BLaER1 treated with 17β-estradiol and CSF1 and Interleukin-3, amounts not matched to agents 10 nM and 100 nM (cell line): Measurements from ENCODE around the gene RCC1.
"Not testable (repeated sequence)": the region's sequence is repeated elsewhere in the genome, so short reads cannot be mapped to it uniquely, and the experiment has no call there.

ENCODE experiments used
- H3K27ac ChIP-seq, 11 experiments: shearing (Covaris generic); formaldehyde crosslinking; 2 replicates each; pipeline ENCODE4 v1.8.1; 2022
- H3K27me3 ChIP-seq, 11 experiments: shearing (Covaris generic); formaldehyde crosslinking; 2 replicates each; pipeline ENCODE4 v1.8.1; 2022
- H3K36me3 ChIP-seq, 11 experiments: shearing (Covaris generic); formaldehyde crosslinking; 2 replicates each; pipeline ENCODE4 v1.8.1; 2022
- H3K4me1 ChIP-seq, 10 experiments: shearing (Covaris generic); formaldehyde crosslinking; 2 replicates each; pipeline ENCODE4 v1.8.1; 2022
- H3K4me2 ChIP-seq, 11 experiments: shearing (Covaris generic); formaldehyde crosslinking; 2 replicates each; pipeline ENCODE4 v1.8.1; 2022
- H3K4me3 ChIP-seq, 10 experiments: shearing (Covaris generic); formaldehyde crosslinking; 2 replicates each; pipeline ENCODE4 v1.8.1; 2022
- H3K9ac ChIP-seq, 11 experiments: shearing (Covaris generic); formaldehyde crosslinking; 2 replicates each; pipeline ENCODE4 v1.8.1; 2022
- H3K9me3 ChIP-seq, 11 experiments: shearing (Covaris generic); formaldehyde crosslinking; replicated peaks in 1 of 11; 2 replicates each; pipeline ENCODE4 v1.8.1; 2022
- H4K20me1 ChIP-seq, 11 experiments: shearing (Covaris generic); formaldehyde crosslinking; 2 replicates each; pipeline ENCODE4 v1.8.1; 2022
- Cebpa-rat ChIP-seq, 11 experiments: shearing (Covaris generic); IDR thresholded peaks; 2 replicates each; pipeline ENCODE4 v1.8.1; 2022

Gene RCC1

DNA sequence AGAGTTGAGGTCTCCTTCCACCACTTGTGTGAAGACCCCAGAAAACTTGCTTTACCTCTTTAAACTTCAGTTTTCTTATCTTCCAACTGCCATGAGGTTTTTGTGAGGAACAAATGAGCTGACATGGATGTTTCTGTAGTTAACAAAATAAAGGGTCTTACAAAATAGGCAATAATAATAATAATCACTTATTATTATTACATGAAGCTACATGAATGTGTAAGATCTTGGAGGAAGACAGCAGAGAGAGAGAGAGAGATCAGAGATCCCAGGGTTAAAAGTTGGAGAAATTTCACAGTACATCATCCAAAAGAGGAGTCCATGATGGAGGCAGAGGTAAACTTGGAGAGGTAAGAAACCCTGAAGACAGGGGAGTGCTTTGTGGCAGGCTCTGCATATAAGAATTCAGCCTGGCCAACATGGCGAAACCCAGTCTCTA is 10.7 kb downstream of the RCC1 start:
- Histone ChIP-seq H3K27me3 (no peaks in the 10 kb centered on the region), H3K4me1 (peaks cover 29 to 57% (median 40%) of the 10 kb centered on the region in 10 experiments), H4K20me1 (peaks cover 63 to 97% (median 93%) of the 10 kb centered on the region in 11 experiments), H3K4me2 (no peak overlapping the region), H3K9ac (peak overlapping the region in 1 of 11 experiments; percentile 99; a peak in 2 of 22 replicates), H3K4me3 (no peak overlapping the region), H3K27ac (peak overlapping the region in 3 of 11 experiments; percentile 39 to 99 (median 55); a peak in 3 of 22 replicates), H3K9me3 (no peaks in the 10 kb centered on the region), H3K36me3 (peaks cover 27 to 44% (median 36%) of the 10 kb centered on the region in 11 experiments)
- TF ChIP-seq Cebpa-rat (IDR thresholded peaks at IDR 0.05): no peak

DNA sequence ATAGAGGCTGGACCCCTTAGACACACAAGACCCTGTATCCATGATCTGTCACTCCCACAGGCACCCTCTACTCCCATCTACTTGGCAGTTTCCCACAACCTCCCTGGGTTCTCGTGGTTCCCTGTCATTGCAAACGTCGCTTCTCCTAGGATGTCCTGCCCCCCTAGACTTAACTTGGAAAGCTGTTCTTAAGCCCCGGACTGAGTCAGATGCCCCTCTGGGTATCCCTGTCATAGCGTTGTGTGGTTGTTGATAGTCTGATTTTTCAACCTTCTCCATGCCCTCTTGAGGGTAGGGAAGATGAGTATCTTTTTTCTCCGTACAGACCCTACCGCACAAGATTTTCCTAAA is 11.8 kb downstream of the RCC1 start:
- no peak for TF ChIP-seq Cebpa-rat (IDR thresholded peaks at IDR 0.05)
- peak overlapping the region; percentile 64 to 91 (median 76) for H3K4me3 ChIP-seq
- H3K27me3 ChIP-seq: no peaks in the 10 kb centered on the region
- H4K20me1 ChIP-seq: peaks cover 53 to 97% (median 93%) of the 10 kb centered on the region in 11 experiments
- H3K36me3 ChIP-seq: peaks cover 16 to 44% (median 33%) of the 10 kb centered on the region in 11 experiments
- H3K4me1 ChIP-seq: peaks cover 35 to 56% (median 44%) of the 10 kb centered on the region in 10 experiments
- H3K9me3 ChIP-seq: no peaks in the 10 kb centered on the region
- peak overlapping the region in 10 of 11 experiments; percentile 71 to 100 (median 98); a peak in 18 of 22 replicates for H3K27ac ChIP-seq
- peak overlapping the region; percentile 88 to 99 (median 95) for H3K4me2 ChIP-seq
- peak overlapping the region; percentile 76 to 100 (median 96) for H3K9ac ChIP-seq

DNA sequence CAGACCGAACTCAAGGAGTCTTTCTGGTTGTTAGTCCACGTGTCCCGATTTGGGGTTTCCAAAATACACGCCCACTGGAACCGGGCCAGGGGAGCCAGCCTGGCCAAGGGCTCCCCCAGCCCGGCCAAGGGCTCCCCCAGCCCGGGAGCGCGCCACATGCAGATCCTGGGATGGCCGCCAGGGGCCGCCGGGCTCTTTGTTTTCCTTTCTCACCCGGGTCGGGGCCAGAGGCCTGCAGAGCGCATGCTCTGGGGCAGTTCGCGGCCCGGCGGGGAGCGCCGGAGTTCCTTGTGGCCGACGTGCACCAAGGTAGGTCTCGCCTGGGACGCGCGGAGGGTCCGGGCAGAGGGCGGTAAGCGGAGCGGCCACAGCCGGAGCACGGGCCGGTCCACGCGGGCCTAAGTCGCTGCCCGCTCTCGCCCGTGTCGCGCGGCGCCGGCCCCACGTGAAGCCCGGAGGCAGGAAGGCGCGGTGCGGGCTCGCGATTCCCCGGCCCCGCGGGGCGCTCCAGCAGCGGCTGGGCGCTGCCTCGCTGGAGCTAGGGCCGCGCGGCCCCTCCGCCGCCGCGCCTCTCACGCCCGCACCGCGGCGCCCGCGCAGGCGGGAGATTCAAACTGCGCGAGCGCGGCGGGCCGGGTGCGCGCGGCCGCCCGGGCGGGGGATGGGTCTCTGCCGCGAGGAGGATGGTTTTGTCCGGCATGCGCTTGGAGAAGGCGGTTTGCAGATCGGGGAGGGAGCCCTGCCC is 12.3 kb downstream of the RCC1 start:
- H3K9me3 ChIP-seq: no peaks in the 10 kb centered on the region
- H3K9ac ChIP-seq: peak overlapping the region; percentile 76 to 100 (median 96)
- TF ChIP-seq Cebpa-rat (IDR thresholded peaks at IDR 0.05): no peak
- peaks cover 11 to 44% (median 31%) of the 10 kb centered on the region in 11 experiments for H3K36me3 ChIP-seq
- H3K27me3 ChIP-seq: no peaks in the 10 kb centered on the region
- peak overlapping the region; percentile 64 to 91 (median 76) for H3K4me3 ChIP-seq
- peak overlapping the region; percentile 88 to 99 (median 95) for H3K4me2 ChIP-seq
- H3K27ac ChIP-seq: peak overlapping the region; percentile 39 to 100 (median 96); a peak in 21 of 22 replicates
- peaks cover 38 to 51% (median 43%) of the 10 kb centered on the region in 10 experiments for H3K4me1 ChIP-seq
- H4K20me1 ChIP-seq: peaks cover 47 to 97% (median 93%) of the 10 kb centered on the region in 11 experiments

DNA sequence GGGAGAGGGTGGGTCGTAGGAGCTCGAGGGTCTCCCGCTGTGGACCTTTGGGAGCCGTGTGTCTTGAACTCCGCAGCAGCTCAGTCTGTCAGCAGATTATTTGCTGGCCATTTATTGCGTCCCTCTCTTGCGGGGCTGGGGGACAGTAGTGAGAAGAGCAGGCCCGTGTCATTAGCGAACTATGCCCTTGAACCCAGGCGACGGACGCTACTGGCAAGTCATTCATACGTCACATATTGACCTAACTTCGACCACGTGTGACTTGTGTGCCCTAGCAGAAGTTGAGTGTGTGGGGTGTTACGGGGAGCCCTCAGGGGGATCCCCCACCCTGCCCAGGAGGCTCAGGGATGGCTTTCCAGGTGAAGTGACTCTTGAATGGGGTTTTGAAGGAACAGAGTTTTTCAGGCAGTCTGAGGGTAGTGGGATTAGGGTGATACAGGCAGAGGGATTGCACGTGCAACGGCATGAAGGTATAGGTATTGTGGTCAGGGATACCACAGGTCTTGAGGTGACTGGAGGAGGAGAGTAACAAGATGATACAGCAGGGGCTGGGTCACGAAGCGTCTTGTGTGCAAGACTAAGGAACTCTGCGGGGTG is 13.0 kb downstream of the RCC1 start:
- Histone ChIP-seq H3K4me3 (peak overlapping the region; percentile 64 to 91 (median 76)), H3K4me2 (peak overlapping the region; percentile 88 to 99 (median 95)), H3K36me3 (peaks cover 7 to 44% (median 31%) of the 10 kb centered on the region in 11 experiments), H3K27me3 (no peaks in the 10 kb centered on the region), H3K9me3 (no peaks in the 10 kb centered on the region), H3K9ac (peak overlapping the region; percentile 76 to 100 (median 96)), H3K27ac (peak overlapping the region; percentile 39 to 100 (median 96); a peak in 21 of 22 replicates), H3K4me1 (peaks cover 38 to 51% (median 45%) of the 10 kb centered on the region in 10 experiments), H4K20me1 (peaks cover 40 to 97% (median 93%) of the 10 kb centered on the region in 11 experiments; a peak in 21 of 22 replicates)
- no peak for TF ChIP-seq Cebpa-rat (IDR thresholded peaks at IDR 0.05)

DNA sequence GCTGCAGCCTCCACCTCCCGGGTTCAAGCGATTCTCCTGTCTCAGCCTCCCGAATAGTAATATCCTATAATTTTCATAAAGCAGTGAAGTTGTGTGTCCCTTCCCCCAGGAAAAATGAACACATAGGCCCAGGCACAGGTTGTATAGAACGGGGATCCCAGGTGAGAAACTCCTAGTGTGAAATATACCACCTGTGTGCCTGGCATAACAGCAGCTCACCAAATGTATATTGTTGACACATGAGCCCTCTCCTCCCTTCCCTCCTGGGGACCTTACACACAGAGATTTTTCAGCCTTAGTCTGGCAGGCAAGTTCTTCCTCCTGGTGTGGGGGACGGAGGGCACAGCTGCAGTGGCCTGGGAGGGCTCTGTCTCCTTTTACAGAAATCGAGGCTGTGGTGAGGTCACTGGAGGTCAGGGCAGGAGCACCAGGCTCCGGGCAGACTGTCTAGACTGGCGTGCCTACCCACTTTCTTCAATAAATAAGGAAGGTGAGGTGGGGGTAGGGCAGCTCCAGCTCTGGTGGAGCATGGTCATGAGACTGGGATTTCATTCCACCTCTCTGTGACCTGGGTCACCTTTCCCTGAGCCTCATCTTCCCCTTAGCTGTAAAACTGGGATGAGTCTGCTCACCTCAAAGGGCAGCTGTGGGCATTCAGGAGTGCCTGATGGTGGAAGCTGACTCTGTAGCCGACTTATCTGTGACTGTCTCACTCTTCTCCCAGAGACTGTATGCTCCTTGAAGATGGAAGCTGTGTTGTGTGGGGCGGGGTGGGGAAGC is 14.3 kb downstream of the RCC1 start:
- H3K9me3 ChIP-seq: no peaks in the 10 kb centered on the region
- no peaks in the 10 kb centered on the region for H3K27me3 ChIP-seq
- peaks cover 0 to 54% (median 43%) of the 10 kb centered on the region in 11 experiments; a peak in 21 of 22 replicates for H3K36me3 ChIP-seq
- H3K4me1 ChIP-seq: peaks cover 38 to 58% (median 48%) of the 10 kb centered on the region in 10 experiments
- peak overlapping the region in 7 of 10 experiments; percentile 68 to 91 (median 75); a peak in 10 of 20 replicates for H3K4me3 ChIP-seq
- peak overlapping the region in 7 of 11 experiments; percentile 14 to 100 (median 99); a peak in 10 of 22 replicates for H3K27ac ChIP-seq
- H4K20me1 ChIP-seq: peaks cover 27 to 97% (median 93%) of the 10 kb centered on the region in 11 experiments; a peak in 21 of 22 replicates
- TF ChIP-seq Cebpa-rat (IDR thresholded peaks at IDR 0.05): no peak
- H3K4me2 ChIP-seq: peak overlapping the region; percentile 43 to 99 (median 95); a peak in 20 of 22 replicates
- peak overlapping the region; percentile 33 to 100 (median 96); a peak in 17 of 22 replicates for H3K9ac ChIP-seq

DNA sequence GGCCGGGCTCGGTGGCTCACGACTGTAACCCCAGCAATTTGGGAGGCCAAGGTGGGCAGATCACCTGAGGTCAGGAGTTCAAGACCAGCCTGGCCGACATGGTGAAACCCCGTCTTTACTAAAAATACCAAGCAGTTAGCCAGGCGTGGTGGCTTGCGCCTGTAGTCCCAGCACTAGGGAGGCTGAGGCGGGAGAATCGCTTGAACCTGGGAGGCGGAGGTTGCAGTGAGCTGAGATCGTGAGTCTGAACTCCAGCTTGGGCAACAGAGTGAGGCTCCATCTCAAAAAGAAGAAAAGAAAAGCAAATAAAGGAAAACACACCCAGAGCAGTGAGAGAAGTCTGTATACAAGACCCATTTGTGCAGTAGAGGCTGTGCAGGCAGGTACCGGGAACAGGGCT is 15.0 kb downstream of the RCC1 start:
- peak overlapping the region in 10 of 11 experiments; percentile 88 to 99 (median 95); a peak in 18 of 22 replicates for H3K4me2 ChIP-seq
- H4K20me1 ChIP-seq: peaks cover 21 to 97% (median 93%) of the 10 kb centered on the region in 11 experiments; a peak in 21 of 22 replicates
- H3K27ac ChIP-seq: peak overlapping the region in 6 of 11 experiments; percentile 14 to 100 (median 34); a peak in 4 of 22 replicates
- H3K4me3 ChIP-seq, H3K27me3 ChIP-seq, H3K9me3 ChIP-seq: not testable (repeated sequence)
- H3K9ac ChIP-seq: peak overlapping the region in 7 of 11 experiments; percentile 96 to 100 (median 99); a peak in 8 of 22 replicates
- peaks cover 38 to 58% (median 48%) of the 10 kb centered on the region in 10 experiments for H3K4me1 ChIP-seq
- peaks cover 0 to 61% (median 49%) of the 10 kb centered on the region in 11 experiments; a peak in 21 of 22 replicates for H3K36me3 ChIP-seq

DNA sequence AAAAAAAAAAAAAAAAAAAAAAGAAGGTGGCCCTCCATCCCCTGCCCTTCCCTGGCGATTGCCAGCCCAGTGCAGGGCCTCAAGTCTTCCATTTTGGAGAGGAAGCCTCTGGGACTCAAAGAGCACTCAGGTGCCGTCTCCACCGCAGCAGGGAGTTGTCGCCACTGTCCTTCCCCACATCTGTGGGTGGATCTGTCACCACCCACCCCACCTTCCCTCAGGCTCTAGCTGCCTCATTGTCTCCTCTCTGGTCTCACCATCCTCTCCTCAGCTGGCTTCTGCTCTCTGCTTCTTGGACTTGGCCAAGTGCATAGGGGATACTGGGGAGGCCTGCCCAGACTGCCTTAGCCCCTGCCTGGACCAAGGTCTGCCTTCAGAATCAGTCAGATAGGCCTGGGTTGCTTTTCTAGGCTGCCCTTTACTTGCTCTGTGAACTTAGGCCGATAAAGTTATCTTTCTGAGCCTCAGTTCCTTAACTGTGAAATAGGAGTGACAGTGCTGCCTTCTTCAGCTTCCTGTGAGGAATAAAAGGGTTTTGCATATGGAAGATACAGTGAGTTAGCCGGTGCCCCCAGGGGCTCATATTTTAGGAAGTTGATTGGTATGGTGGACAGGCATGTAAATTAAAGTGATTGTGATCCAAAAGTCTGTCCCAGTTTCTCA is 15.8 kb downstream of the RCC1 start:
- Histone ChIP-seq H3K4me2 (peak overlapping the region; percentile 2 to 96 (median 69); a peak in 18 of 22 replicates), H3K27me3 (no peaks in the 10 kb centered on the region), H3K9ac (peak overlapping the region in 7 of 11 experiments; percentile 1 to 53 (median 27); a peak in 9 of 22 replicates), H3K36me3 (peaks cover 0 to 69% (median 57%) of the 10 kb centered on the region in 11 experiments; a peak in 21 of 22 replicates), H3K27ac (peak overlapping the region in 4 of 11 experiments; percentile 3 to 15 (median 8); a peak in 2 of 22 replicates), H3K4me1 (peaks cover 38 to 58% (median 48%) of the 10 kb centered on the region in 10 experiments), H4K20me1 (peaks cover 12 to 97% (median 93%) of the 10 kb centered on the region in 11 experiments; a peak in 21 of 22 replicates), H3K9me3 (no peaks in the 10 kb centered on the region), H3K4me3 (no peak overlapping the region)
- no peak for TF ChIP-seq Cebpa-rat (IDR thresholded peaks at IDR 0.05)

DNA sequence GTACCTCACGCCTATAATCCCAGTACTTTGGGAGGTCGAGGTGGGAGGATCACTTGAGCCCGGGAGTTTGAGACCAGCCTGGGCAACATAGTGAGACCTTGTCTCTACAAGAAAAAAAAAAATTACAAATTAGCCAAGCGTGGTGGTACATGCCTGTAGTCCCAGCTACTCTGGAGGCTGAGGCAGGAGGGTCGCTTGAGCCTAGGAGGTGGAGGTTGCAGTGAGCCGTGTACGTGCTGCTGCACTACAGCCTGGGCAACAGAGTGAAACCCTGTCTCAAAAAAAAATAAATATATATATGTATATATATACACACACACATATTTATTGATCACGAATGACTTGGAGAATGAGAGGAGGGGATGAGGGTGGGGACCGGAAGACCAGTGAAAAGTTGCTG is 16.7 kb downstream of the RCC1 start:
- H3K9ac ChIP-seq: peak overlapping the region in 2 of 11 experiments; percentile 14 to 23; a peak in 2 of 22 replicates
- peak overlapping the region in 1 of 11 experiments; percentile 88; a peak in 1 of 22 replicates for H3K4me2 ChIP-seq
- H3K9me3 ChIP-seq, H3K27me3 ChIP-seq, H3K27ac ChIP-seq, H3K4me3 ChIP-seq: not testable (repeated sequence)
- peaks cover 0 to 78% (median 66%) of the 10 kb centered on the region in 11 experiments; a peak in 21 of 22 replicates for H3K36me3 ChIP-seq
- peaks cover 3 to 97% (median 93%) of the 10 kb centered on the region in 11 experiments; a peak in 21 of 22 replicates for H4K20me1 ChIP-seq
- H3K4me1 ChIP-seq: peaks cover 38 to 54% (median 46%) of the 10 kb centered on the region in 10 experiments

DNA sequence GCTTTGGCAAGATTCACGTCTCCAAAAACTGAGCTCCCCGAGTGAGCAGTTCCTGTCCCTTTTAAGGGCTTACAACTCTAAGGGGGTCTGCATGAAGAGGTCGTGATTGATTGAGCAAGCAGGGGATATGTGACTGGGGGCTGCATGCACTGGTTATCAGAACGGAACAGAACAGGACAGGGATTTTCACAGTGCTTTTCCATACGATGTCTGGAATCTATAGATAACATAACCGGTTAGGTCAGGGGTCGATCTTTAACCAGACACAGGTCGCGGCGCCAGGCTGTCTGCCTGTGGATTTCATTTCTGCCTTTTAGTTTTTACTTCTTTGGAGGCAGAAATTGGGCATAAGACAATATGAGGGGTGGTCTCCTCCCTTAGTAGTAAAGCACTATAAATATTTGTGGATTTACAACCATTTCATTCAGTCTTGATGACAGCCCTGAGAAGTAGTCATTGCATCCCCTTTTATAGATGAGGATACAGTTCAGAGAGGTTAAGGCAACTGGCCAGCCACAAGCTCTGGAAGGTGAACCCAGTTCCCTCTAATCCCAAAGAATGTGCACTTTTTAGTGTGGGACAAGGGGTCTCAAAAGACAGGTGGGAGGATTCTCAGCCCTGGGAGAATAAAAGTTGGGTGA is 19.3 kb downstream of the RCC1 start:
- H3K4me2 ChIP-seq, H3K27ac ChIP-seq, H3K9ac ChIP-seq, H3K27me3 ChIP-seq, H3K9me3 ChIP-seq, H3K4me3 ChIP-seq: not testable (repeated sequence)
- Histone ChIP-seq H3K4me1 (peaks cover 23 to 36% (median 31%) of the 10 kb centered on the region in 10 experiments), H3K36me3 (peaks cover 5 to 100% (median 84%) of the 10 kb centered on the region in 11 experiments; a peak in 21 of 22 replicates), H4K20me1 (peaks cover 0 to 100% (median 95%) of the 10 kb centered on the region in 11 experiments; a peak in 18 of 22 replicates)
